GM19455 (cell line): ENCODE data around the gene RACGAP1.

Source experiments
- ATAC-seq: cut with Tn5 transposase; IDR thresholded peaks from one replicate; pipeline ENCODE4 v1.9.1; 2021; ENCODE audit not compliant: unreplicated experiment

Gene RACGAP1

DNA sequence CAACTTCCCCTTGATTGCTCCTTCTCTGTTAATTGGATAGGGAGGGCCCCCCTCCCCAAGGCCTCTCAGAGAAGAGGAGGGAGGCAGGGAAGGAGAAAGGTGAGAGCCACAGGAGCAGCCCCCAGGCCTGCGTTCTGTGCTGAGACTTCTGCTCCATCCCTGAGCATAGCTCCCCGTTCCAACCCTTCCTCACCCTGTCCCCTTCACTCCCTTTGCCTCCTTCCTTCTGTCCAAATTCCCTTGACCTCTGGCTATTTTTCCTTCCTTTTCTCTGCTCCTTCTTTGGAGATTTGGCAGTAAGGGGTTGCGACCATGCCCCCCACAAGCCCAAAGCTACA is 31.3 kb upstream of the RACGAP1 start:
- no peak for ATAC-seq

DNA sequence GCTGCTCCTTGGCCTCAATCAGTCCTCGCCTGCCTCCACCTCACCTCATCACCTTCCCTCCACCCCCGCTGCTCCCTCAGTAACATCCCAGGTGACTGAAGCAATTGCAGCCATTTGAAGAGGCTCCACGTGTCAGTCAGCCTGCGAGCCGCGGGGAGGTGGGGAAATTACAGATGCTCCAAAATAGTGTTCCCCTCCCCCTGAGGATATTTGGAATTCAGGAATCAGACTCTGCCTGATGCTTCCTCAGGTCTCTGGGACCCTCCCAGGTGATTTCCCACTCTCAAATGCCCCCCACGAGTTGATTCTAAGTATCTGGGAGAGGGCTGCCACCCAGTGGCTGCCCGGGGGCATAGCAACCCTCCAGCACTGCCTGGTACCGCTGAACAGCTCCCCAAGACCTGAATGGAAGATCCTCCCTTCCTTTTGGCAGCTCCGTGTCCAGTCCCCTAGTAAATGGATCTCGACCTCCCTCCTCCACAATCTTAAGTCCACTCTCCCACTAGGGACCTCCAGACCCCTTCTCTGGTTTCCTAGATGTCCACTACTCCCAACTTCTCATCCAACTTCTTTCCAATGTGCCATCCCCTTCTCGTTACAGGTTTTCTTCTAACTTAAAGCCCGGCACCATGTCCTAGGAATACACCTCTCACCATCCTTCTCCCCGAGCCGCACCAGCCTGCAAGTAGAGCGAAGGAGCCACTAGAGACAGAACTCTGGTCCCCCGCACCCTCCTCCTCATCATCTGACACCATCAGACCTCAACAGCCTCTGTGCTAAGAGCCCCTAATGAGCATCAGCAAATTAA is 30.7 kb upstream of the RACGAP1 start:
- ATAC-seq = no peak

DNA sequence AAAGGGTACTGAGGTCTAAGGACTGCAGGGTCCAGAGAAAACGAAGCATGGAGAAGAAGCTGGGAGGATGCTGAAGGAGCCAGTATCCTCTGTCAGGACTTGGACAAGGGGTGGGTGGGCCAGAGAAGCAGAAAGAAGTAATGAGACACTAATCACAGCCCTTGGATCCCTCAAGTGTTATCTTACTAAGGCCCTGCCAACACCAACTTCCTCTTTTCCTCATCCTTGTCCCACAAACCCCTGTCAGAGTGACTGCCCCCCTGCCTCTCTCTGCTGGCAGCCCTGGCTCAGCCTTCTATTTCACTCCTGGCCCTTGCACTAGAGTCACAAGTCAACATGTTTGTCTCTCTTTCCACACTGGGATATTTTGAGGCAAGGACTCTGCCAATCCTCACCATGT is 28.3 kb upstream of the RACGAP1 start:
- no peak for ATAC-seq

DNA sequence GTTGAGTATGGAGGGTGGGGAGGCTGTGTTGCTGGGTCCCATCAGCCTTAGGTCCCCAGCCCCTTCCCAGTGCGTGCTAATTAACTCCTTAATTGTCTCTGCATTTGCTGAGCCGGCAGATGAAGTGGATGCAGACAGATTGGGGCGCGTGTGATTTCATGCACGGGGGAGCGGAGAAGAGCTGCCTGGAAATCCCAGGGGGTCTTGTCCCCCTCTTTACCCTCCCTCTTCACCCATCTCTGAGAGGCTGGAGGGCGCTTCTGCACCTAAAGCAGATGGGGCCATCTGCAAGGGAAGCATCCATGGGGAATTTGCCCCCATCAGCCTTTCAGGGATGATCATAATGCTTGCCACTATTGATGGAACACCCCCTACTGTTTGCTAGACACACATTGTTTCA is 27.7 kb upstream of the RACGAP1 start:
- no peak for ATAC-seq

DNA sequence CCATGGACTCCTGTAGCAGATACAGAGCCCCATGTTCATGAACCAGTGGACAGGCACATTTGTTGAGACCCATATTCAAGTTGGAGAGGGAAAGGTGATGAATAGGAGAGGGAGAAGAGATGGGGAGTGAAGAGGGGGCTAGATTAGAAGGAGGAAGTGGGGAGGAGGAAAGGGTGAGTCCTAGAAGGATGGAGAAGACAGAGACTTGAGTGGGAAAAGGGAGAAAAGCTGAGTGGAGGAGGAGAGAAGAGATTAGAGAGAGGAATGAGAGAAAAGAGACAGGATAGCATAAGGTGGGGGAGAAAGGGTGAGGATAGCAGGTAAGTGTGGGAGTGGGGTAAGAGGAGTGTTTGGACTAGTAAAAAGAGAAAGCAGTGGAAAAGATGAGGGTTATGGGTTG is 27.2 kb upstream of the RACGAP1 start:
- ATAC-seq = no peak

DNA sequence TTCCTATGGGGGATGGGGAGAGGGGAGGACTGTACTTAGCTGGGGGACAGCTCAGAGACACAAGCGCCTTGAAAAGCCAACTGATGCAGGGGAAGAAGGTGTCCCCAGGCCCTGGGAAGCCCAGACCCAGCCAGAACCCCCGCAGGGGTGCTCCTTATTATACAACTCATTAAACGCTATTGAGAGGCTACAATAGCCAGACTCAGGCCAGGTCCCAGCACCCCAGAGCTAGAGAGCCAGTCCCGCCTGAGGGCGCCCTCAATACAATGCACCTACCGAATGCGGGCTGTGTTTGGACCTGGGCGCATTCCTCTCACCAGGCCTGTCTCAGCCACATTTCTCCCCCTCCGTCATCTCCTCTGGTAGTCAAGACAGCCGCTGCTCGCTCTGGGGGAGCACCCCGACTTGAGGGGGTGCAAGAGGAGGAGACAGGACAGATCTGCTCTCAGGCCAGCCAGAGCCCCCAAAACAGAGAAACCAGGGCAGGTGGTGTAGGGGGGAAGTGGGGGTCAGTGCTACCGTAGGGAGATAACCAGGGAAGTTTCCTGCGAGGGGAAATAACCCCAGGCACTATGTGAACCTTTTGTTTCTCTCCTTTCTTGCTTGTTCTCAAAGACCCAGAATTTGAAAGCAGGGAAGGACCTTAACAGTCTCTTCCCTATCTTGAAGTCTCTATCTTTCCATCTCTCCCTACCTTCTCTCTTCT is 26.0 kb upstream of the RACGAP1 start:
- no peak for ATAC-seq

DNA sequence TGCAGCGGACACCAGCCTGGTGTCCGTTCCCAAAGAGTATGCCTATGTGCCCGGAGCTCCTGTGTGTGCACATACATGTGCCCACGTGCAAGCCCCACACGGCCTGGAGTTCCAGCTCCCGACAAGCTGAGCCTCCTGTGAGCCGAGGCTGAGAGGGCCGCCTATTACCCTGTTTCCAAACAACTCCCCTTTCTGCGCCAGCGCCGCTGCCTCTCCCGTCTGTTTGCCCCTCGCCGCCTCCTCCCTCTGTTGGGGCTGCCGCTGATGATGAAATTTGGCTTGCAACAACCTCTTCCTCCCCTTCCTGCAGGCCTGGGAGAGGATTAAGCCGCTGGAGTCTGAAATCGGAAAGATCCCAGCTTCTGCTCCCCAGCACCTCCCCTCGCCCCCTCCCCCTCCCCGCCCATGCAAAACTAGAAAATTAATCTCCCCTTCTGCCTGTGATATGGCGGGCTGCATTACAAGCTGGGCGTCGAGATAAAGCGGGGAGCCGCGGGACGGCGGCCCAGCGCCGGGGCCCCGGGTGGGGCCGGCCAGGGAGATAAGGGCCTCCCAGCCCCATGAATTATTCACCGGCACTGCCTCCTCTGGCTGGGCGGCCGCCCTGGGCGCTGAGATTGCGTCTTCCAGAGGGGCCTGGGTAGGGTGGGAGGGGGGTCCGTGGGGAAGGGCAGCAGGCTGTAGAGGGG is 25.3 kb upstream of the RACGAP1 start:
- ATAC-seq = no peak

DNA sequence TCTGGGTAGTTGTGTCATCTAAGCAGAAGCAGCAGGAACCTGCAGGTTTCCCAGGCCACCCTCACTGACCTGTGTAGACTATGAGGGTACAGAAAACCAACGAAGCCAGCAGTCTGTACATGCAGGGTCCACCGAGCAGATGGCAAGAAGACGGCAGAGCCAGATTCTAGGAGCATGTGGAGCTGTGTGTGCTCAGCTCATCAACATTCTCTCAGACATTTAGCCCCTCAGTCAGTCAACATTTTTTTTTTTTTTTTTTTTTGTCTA is 24.8 kb upstream of the RACGAP1 start:
- ATAC-seq = no peak

DNA sequence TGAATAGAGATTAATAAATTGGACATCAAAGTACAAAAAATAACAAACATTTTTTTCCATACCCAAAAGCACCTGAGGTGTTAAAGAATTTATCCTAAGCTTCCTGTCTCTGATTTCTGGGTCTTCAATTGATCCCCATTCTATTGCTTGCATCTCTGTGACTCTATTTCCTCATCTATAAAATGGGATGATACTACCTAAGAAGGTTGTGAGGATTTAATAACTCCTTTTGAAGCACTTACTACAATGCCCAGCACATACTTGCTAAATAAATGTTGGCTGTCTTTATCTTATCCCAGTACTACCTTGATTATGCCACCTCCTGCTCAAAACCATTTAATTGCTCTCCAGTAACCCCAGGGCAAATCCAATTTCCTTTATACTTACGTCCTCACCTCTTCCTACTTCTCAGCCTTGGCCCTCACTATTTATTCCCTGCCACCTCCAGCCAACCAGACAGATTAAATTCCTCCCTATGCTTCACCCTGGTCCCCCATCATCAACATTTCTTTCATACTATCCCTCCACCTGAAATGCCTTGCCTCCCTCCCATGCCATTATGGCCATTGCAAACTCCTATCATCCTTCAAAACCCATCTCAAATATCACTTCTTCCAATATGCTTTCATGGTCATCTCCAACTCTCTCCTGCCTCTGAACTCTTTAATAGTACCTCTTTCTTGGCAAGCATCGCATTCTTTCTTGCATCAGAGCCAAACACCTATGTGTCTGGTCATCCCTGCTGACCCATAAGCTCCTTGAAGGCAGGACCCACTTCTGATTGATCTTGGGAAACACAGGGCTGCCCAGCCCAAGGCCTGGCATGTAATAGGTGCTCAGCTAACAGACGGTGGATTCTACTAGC is 24.2 kb upstream of the RACGAP1 start:
- no peak for ATAC-seq

DNA sequence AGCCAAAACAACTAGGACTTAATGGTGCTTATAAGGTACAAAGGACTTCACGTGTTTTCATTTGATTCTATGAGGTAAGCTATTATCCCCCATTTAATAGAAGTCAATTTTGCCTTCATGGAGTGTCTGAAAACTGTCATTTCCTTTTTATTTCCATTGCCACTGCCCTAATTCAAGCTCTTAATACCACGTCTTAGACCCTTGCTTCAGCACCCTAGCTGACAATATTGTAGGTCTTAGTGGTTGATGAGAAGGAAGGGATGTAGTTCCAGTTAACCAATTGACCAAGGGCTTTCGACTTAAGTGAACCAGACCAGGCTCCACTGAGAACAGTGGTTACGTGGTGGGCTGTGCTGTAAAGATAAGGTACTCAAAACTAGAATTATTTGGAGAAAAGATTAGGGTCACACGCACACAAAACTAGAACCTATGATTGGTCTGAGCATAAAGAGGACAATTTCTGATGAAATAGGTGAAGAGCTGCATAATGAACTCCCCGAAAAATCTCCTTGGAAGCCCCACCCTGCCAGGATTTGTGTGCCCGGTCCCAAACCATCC is 22.5 kb upstream of the RACGAP1 start:
- no peak for ATAC-seq

DNA sequence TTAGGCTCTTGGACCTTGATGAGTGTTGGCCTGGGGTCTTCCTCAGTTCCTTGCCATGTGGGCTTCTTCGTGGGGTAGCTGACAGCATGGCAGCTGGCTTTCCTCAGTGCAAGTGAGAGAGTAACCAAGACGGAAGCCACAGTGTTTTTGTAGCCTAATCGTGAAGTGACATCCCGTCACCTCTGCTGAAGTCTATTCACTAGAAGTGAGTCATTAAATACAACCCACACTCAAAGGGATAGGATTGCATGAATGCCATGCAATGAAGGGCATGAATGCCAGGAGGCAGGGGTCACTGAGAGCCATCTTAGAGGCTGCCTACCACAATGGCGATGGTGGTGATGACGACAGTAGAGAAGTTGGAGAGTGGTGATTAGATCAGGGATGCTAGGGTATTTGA is 18.6 kb upstream of the RACGAP1 start:
- ATAC-seq = no peak

DNA sequence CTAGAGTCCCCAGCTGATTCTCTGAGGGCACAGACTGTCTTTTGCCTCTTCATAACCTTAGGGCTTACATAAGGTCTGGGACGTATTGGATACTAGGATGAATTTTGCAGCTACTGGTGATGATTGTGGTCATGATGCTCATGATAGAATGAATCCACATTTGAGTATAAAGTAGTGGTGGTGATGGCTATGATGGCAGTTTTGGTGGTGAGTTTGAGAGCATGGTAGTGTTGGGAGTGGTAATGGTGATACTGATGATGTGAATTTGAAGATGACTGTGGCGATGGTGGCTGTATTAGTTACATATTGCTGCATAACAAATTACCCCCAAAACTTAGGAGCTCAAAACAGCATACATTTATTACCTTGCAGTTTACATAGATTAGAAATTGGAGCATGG is 18.0 kb upstream of the RACGAP1 start:
- ATAC-seq = no peak

DNA sequence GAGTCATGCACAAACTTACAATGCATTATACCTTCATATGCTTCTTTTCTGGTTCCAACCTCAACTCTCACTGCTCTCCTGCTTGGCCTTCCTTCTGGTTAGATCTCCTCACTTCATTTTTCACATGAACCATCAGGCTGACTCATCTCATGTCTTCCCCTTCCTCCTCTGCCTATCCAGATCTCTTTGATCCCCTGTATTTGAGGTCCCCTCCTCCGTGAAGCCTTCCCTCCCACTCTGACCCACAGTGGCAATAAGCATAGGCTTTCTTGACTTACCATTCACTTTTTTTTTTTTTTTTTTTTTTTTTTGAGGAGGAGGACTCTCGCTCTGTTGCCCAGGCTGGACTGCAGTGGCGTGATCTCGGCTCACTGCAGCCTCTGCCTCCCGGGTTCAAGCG is 17.4 kb upstream of the RACGAP1 start:
- no peak for ATAC-seq

DNA sequence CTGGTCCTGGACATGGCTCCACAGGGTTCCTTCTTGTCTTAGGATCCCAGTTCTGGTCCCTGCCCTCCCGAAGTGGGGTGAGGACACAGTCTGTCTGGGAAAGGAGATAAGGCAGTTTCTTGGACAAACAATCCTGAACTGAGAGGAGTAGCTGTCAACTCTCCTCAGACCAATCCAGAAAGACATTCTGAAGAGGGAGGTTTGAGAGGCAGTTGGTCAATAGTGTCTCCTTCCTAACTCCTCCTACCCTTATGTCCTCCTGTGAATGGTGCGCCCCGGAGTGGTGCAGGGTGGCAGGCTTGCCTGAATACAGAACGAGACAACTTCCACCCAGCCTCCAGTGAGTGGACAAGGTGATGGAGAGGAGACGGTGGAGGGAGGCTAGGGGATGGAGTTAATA is 16.7 kb upstream of the RACGAP1 start:
- no peak for ATAC-seq

DNA sequence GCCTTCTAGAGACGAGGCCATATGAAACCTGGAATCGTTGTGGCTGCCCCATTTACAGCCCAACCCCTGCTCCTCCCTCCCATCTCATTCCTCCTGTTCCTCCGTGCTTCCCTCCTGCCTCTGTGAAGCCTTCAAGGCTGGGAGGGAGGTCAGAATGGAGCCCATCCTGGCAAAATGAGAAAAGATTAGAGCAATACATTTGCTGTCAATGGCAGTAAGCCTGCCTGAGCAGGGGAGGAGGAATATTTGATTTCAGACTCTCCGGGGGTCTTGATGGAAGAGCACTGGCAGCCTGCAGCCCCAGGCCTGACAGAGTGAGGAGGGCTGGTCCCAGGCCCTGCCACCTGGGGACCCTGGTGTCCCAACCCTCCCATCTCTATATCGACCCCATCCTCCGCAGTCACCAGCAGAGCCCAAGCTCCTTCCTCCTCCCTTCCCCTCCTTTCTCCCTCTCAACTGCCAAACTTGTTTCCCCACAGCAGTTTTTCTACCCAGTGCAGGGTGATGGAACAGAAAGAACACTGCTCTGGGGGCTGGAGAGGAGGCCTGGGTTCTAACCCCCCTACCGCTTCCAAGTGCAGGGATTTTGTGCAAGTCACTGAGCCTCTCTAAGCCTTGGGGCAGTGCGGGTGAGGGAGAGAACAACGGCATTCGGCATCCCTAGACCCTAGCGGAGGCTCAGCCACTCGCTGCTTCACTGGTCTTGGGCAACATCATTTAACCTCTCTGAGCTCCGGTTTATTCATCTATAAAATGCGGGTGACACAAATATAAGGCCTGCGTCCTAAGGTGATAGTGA is 16.0 kb upstream of the RACGAP1 start:
- ATAC-seq = no peak

DNA sequence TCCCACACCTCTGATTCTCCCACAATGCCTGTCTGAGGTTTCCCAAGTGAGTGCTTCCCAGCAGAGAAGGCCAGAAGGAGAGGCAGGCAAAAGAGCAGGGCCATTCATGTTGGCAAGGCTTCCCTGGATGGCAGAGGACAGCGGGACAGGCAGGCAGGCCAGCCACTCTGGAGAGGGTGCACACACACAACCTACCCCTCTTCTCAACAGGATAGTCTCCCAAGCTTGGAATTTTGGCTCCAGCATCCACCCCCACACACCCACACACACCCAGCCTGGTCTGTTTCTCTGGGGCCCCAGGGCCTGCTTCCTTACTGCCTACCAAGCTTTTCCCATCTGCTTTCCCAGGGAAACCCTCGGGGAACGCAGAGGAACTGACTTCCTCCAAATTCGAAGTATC is 15.4 kb upstream of the RACGAP1 start:
- no peak for ATAC-seq

DNA sequence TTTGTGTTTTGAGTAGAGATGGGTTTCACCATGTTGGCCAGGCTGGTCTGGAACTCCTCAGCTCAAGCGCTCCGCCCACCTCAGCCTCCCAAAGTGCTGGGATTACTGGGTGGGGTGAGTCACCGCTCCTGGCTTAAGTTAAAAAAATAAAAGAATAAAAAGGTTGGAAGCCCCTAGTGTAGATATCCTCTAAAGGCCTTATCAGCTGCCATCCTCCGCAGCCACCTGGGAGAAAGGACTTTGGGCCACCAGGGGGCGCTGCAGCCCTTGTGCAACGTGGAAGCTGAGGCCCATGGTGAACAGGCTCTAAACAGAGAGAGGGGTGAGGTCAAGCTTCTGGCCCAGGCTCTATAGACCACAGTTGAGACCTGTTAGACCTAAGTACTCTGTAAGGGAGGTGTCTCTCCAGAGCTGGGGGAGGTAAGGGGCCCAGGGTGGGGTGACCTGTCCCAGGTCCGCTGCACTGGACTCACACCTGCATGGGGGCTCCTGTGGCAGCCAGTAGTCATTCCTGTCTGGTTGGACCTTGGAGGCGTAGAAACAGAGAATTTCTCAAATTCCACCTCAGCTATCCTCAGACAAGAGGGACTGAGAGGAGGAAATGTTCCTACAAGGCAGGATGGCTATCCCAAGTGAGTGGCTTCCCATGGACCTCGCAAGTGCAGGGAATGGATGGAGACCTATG is 14.0 kb upstream of the RACGAP1 start:
- ATAC-seq = no peak

DNA sequence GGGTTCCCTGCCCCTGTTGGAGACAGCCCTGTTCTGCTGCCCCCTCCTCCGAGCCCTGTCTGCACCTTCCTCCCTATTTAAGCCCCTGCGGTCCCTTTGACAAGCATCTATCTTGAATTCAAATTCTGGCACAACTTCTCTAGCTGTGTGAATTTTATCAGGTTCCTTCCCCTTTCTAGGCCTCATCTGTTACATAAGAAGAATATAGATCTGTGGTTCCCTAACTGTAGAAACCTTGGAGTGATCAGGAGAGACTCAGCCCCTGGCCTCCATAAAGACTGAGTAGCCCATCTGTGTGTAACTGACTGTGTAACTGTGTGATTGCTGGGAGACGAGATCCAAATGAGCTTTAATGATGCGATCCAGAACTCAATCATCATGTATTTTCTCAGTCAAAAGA is 13.0 kb upstream of the RACGAP1 start:
- no peak for ATAC-seq

DNA sequence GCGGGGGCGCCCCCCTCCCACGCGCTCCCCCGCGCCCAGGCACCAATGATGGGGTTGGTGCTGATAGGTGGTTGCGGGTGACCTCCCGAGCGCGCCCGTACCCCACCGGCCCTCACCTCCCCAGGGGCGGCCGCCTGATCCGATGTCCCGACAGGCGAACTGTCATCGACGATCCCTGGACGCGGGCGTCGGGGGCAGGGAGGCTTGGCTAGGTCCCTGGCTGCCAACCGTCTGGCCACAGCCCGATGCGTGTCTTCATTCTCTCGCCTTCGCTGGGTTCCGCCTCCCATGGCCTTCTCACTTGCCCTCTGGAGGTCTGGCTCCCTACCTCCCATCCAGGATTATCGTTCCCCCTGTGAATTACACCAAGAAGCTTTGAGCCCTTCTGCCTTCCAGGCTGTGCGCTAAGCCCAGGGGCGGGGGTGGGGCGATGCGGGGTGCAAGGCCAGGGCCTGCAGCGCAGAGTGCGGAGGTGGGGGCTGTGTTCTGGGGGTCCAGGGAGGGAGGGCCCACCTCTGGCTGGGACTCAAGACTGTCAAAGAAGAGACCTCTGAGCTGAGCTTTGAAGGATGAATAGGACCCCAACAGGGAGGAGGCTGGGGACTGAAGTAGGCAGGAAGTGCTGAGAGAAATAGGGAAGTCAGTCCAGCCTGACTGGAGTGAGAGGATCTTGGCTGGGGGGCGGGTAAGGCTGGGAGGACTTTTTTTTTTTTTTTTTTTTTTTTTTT is 7.7 kb upstream of the RACGAP1 start:
- ATAC-seq = no peak
